HG03060 (cell line): Measurements from ENCODE around the gene TRIM2.

ENCODE experiments used
- ATAC-seq: cut with Tn5 transposase; IDR thresholded peaks from one replicate; pipeline ENCODE4 v1.9.1; 2021; ENCODE audit warnings: low read depth, moderate number of reproducible peaks; ENCODE audit not compliant: unreplicated experiment

Gene TRIM2

GRCh38 chr4:153271820-153272219 is 67.6 kb downstream of the TRIM2 start:
- no peak for ATAC-seq

GRCh38 chr4:153273751-153274150 is 69.5 kb downstream of the TRIM2 start:
- no peak for ATAC-seq

DNA sequence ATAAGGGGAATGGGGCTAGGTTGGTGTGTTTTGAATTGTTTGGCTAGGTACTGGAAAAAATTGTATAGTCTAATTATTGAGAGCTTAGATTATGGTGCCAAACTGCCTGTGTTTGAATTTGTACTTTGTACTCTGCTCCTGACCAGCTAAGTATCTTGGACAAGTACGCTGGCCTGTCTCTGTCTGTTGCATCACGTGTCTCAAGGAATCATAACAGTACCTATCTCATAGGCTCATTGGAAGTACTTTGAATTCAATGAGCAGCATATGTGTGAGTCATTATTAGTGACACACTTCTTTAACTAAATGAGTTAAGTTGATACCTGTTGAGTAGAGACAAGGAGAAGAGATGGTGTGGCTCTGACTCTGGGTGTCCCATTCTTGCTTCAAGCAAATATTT is 70.7 kb downstream of the TRIM2 start:
- ATAC-seq: no peak

DNA sequence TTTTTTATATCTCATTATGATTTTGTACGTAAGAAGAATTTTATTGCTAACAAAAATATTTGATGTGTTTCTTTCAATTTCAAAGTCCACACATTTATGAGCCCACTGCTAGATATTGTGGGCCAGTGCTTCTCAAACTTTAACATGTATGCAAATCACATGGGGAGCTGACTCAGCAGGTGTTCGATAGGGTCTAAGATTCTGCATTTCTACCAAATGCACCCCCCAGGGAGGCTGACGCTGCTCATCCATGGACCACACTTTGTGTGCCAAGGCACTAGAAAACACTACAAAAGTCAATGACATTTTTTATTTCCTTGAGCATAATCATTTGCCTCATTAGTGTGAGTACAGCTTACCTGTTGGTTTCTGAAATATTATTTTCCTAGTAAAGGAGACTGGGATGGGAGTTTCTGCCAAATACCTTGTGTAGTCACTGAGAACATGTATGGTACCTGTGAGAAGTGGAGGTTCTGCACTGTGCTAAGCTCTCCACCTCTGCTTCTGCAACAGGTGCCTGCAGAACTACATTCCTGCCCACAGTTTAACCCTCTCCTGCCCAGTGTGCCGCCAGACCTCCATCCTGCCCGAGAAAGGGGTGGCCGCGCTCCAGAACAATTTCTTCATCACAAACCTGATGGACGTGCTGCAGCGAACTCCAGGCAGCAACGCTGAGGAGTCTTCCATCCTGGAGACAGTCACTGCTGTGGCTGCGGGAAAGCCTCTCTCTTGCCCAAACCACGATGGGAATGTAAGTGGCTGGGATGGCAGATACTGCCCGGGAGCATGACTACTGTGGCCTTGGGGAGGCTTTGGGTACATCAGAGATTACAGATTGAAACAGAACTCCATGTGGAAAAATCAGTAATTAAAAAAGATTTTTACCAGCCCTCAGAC is 71.4 kb downstream of the TRIM2 start:
- ATAC-seq: no peak

DNA sequence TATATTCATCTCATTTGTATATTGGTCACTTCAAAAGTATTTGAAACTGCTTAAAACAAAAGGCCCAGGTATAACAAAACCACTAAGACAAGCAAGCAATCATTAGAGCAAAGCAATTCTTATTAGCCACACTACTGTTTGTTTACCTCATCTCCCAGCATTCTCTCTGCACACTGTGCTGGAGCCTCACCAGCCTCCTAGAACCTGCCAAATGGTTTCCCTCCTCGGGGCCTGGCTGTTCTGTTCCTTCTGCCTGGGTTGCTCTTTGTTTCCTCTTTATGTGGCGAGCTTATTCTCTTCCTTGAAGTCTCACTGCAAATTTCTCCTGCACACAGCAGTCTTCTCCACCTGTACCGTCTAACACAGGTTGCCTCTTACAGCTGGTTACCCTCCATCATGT is 72.7 kb downstream of the TRIM2 start:
- no peak for ATAC-seq

GRCh38 chr4:153281476-153281875 is 77.2 kb downstream of the TRIM2 start:
- ATAC-seq: no peak

- no peak for ATAC-seq
Observed at GRCh38 chr4:153282023-153282422, 77.8 kb downstream of the TRIM2 start.

GRCh38 chr4:153283260-153283659 is 79.0 kb downstream of the TRIM2 start:
- ATAC-seq: no peak

DNA sequence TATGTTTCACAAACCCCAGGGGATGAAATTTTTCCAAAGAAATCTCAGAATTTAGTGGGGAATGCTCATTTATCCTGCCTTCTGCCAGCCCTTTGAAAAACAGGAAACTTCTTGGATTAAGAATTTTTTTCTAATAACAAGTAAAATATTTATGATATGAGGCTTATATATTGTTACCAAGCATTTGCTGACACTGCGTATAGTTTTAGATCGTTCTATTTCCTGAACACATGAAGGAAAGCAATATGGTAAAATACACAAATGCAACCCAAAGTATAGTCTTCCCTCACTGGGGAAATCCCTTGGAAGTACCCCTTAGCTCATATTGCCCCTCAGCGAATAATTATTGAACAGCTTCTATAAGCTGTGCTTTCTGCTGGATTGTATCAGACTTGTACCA is 85.9 kb downstream of the TRIM2 start:
- ATAC-seq: no peak

- ATAC-seq: no peak
Observed at GRCh38 chr4:153291562-153291961, 87.3 kb downstream of the TRIM2 start.

GRCh38 chr4:153292897-153293741 is 88.9 kb downstream of the TRIM2 start:
- ATAC-seq: no peak

DNA sequence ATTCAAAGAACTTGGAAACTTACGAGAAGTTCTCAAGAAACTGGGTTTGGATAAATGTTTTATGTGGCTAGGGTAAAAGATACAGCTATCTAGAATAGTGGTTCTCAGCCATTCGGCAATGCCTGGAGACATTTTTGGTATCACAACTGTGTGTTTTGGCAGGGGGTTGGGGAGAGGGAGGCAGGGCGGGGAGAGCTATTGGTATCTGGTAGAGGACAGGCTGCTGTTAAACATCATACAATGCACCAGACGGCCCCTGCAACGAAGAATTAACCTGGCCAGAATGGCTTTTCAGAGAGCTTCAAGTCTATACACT is 89.5 kb downstream of the TRIM2 start:
- ATAC-seq: no peak

DNA sequence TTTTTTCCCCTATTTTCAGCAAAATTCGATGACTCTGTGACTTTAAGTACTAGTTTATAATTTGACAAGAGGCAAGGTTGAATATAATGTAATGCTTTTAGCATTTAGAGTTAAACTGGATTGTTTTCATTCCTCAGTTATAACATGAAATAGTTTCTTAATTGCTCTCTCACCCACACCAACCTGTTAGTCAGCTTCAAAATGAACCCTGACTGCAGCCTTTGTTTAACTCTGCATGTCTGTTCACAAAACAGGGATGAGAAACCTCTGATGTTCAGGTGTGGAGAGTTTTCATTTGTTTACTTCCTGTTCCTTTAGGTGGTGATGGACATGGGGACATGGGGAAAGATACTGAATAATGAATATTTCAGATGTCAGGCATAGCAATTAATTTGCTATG is 90.4 kb downstream of the TRIM2 start:
- ATAC-seq: no peak

DNA sequence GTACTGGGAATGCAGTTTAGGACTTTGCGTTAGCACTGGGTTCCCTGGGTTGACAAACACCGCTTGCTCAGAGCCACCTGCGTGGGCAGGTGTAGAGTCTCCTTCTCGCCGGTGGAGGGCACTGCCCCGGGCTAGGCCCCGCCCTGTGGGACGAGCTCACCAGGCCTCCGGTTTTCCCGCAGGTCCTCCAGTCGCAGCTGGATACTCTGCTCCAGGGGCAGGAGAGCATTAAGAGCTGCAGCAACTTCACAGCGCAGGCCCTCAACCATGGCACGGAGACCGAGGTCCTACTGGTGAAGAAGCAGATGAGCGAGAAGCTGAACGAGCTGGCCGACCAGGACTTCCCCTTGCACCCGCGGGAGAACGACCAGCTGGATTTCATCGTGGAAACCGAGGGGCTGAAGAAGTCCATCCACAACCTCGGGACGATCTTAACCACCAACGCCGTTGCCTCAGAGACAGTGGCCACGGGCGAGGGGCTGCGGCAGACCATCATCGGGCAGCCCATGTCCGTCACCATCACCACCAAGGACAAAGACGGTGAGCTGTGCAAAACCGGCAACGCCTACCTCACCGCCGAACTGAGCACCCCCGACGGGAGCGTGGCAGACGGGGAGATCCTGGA is 91.0 kb downstream of the TRIM2 start:
- no peak for ATAC-seq

GRCh38 chr4:153296040-153296823 is 92.0 kb downstream of the TRIM2 start:
- no peak for ATAC-seq

GRCh38 chr4:153297116-153297515 is 92.9 kb downstream of the TRIM2 start:
- ATAC-seq: no peak

GRCh38 chr4:153310793-153311192 is 106.5 kb downstream of the TRIM2 start:
- no peak for ATAC-seq

DNA sequence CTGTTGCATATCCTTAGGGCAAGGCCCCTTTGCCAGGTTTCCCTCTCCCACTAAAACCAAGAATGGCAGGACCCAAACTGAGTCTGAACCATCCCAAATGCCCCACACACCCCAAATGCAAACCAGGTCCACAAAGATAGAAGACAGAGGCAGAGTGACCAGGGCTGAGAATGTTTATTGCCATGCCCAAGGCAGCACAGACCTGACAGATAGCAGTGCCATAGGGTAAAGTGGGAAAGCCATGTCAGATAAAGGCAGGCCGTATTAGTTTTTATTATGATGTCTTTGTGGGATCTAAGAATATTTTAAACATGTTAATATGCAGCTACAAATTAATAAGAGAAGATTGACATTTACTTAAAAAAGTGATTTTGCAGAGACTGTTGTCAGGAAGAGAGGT is 110.7 kb downstream of the TRIM2 start:
- ATAC-seq: no peak

- no peak for ATAC-seq
Observed at GRCh38 chr4:153318696-153319320, 114.6 kb downstream of the TRIM2 start.

DNA sequence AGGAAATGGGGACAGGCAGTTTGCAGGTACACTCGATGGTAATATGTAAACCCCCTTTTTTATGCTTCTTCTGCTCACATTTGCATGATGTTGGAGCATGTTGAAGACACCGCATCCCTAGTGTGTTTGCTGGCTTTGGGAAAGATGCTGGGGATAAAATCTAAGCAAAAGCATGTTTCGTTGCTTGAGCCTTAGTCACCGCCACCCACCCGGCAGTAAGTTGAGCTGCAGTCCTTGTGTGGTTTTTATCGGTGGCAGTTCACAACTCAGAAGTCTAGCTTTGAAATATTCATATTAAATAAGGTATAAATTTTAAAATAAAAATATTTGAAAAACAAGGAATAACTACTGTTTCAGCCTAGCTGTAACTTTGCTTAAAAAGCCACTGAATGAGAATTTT is 118.5 kb downstream of the TRIM2 start:
- no peak for ATAC-seq
